NCI-H2227 (cell line): ENCODE data around the gene ZMYM4.
A peak's percentile ranks its signal among the peaks of the same experiment; 100 is the strongest.
"Not testable (repeated sequence)": the region's sequence is repeated elsewhere in the genome, so short reads cannot be mapped to it uniquely, and the experiment has no call there.

Source experiments
- DNase-seq: peaks from one replicate; lab custom pipeline; 2025; ENCODE audit not compliant: unreplicated experiment; lab: John Stamatoyannopoulos, UW

ZMYM4 gene

GRCh38 chr1:35324486-35324885 is 56.0 kb downstream of the ZMYM4 start:
- DNase-seq: no peak

- DNase-seq: no peak
These were observed 57.8 kb downstream of the ZMYM4 start for GRCh38 chr1:35326246-35326866.

GRCh38 chr1:35331618-35332017 is 63.1 kb downstream of the ZMYM4 start:
- not testable (repeated sequence) for DNase-seq

- no peak for DNase-seq
These were observed 66.0 kb downstream of the ZMYM4 start for GRCh38 chr1:35334485-35334884.

GRCh38 chr1:35340519-35340918 is 72.0 kb downstream of the ZMYM4 start:
- no peak for DNase-seq

- DNase-seq: no peak
These were observed 77.0 kb downstream of the ZMYM4 start for GRCh38 chr1:35345439-35345981.

- no peak for DNase-seq
These were observed 82.4 kb downstream of the ZMYM4 start for GRCh38 chr1:35350872-35351271.

- no peak for DNase-seq
These were observed 91.5 kb downstream of the ZMYM4 start for GRCh38 chr1:35359995-35360394.

GRCh38 chr1:35361638-35362037 is 93.1 kb downstream of the ZMYM4 start:
- no peak for DNase-seq

GRCh38 chr1:35364741-35365140 is 96.2 kb downstream of the ZMYM4 start:
- DNase-seq: no peak

- DNase-seq: no peak
These were observed 99.4 kb downstream of the ZMYM4 start for GRCh38 chr1:35367914-35368313.

GRCh38 chr1:35369922-35370671 is 101.6 kb downstream of the ZMYM4 start:
- DNase-seq: peak; percentile 7

- no peak for DNase-seq
These were observed 103.0 kb downstream of the ZMYM4 start for GRCh38 chr1:35371506-35371905.

GRCh38 chr1:35377555-35377954 is 109.0 kb downstream of the ZMYM4 start:
- no peak for DNase-seq

GRCh38 chr1:35379317-35380000 is 111.0 kb downstream of the ZMYM4 start:
- DNase-seq: no peak

GRCh38 chr1:35380111-35380510 is 111.6 kb downstream of the ZMYM4 start:
- DNase-seq: not testable (repeated sequence)

GRCh38 chr1:35382107-35382506 is 113.6 kb downstream of the ZMYM4 start:
- no peak for DNase-seq

- no peak for DNase-seq
These were observed 117.8 kb downstream of the ZMYM4 start for GRCh38 chr1:35386290-35386689.

- DNase-seq: no peak
These were observed 118.5 kb downstream of the ZMYM4 start for GRCh38 chr1:35386959-35387358.

GRCh38 chr1:35390600-35391494 is 122.3 kb downstream of the ZMYM4 start:
- no peak for DNase-seq

GRCh38 chr1:35394386-35394785 is 125.9 kb downstream of the ZMYM4 start:
- DNase-seq: no peak
